ENCODE measurements around the gene DRC7.

DNA sequence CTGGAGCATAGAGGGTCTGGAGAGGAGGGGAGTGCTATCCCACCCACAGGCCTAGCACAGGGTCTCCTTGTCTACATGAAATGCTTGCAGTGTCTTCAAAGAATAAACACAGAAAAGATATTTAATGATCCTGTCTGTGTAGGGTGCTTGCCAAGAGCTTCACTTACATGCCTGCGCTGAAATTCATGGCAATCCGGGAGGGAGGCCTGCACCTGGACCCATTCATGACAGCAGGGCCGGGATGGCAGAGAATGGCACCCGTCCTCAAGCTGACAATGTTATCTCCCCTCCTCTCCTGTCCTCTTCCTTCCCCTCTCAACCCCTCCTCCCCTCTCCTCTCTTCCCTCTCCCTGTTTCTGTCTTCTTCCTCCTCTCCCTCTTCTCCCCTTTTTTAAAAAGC lies 24.4 kb upstream of the DRC7 start:
- TF ChIP-seq GATA2 (IDR thresholded peaks at IDR 0.05; ENCODE audit: low read depth, low read length) (no peak), GATA3 (IDR thresholded peaks at IDR 0.05; ENCODE audit: low read depth, low read length) (no peak)

All from SH-SY5Y (cell line).